Heart left ventricle (tissue), 16 donors: ENCODE data around the gene PRKN. TPM values are rescaled to one million over a fixed set of nuclear protein-coding genes. Genes with fewer than 3 reads are reported as not detected.

ENCODE experiments used
- ATAC-seq, 4 donors: fragments of 200-7000 bp; cut with Tn5 transposase; one replicate each; pipeline ENCODE4 v1.9.1; 2020 to 2022; ENCODE audit warnings: moderate library complexity in 4 of 4, mild to moderate bottlenecking in 3 of 4, moderate number of reproducible peaks in 1 of 4
- DNase-seq, 5 donors: peaks; one replicate each; pipeline ENCODE4 v3.0.0-alpha.2; 2020
- H3K27ac ChIP-seq, 12 donors: fragments of 200-600 bp; sonication (generic) in 4 of 12; one replicate each; pipeline versions ENCODE4 v1.5.0 to v1.8.0; 2016 to 2022; ENCODE audit warnings: mild to moderate bottlenecking in 2 of 12
- H3K27me3 ChIP-seq, 9 donors: fragments of 200-600 bp; sonication (generic) in 2 of 9; one replicate each; pipeline versions ENCODE4 v1.5.1 to v1.8.0; 2016 to 2022; ENCODE audit warnings: mild to moderate bottlenecking in 3 of 9
- H3K36me3 ChIP-seq, 9 donors: fragments of 200-600 bp; sonication (generic) in 2 of 9; one replicate each; pipeline versions ENCODE4 v1.5.0 to v1.8.0; 2018 to 2022; ENCODE audit warnings: mild to moderate bottlenecking in 2 of 9
- H3K4me1 ChIP-seq, 12 donors: fragments of 200-600 bp; sonication (generic) in 4 of 12; one replicate each; pipeline versions ENCODE4 v1.5.0 to v1.8.0; 2016 to 2022; ENCODE audit warnings: mild to moderate bottlenecking in 3 of 12
- H3K4me3 ChIP-seq, 12 donors: fragments of 200-600 bp; sonication (generic) in 4 of 12; one replicate each; pipeline versions ENCODE4 v1.5.0 to v1.8.0; 2017 to 2022; ENCODE audit warnings: mild to moderate bottlenecking in 9 of 12, moderate library complexity in 4 of 12
- H3K9me3 ChIP-seq, 12 donors: fragments of 200-600 bp; sonication (generic) in 4 of 12; one replicate each; pipeline versions ENCODE4 v1.5.0 to v1.8.0; 2016 to 2022; ENCODE audit warnings: mild to moderate bottlenecking in 1 of 12
- POLR2A ChIP-seq, 2 donors: fragments of 450-650 bp; IDR thresholded peaks; one replicate each; pipeline ENCODE4 v1.6.1; 2017; ENCODE audit warnings: antibody characterized with exemption in 2 of 2, mild to moderate bottlenecking in 2 of 2, moderate library complexity in 2 of 2
- WGBS, 4 donors: extraction: QIAGEN DNeasy Blood & Tissue Kit in 2 of 4; methylation state at CpG; one replicate each; pipeline versions ENCODE4 v1.1.5 to v1.1.7; 2013 to 2018; 5-methylcytosine and 5-hydroxymethylcytosine counted together
- intact Hi-C, 10 donors: fragments of 100-400 bp; cut with DNase I; formaldehyde crosslinking; loops; one replicate each; pipeline versions ENCODE4 v1.11.1 to v1.14.2; 2022
- polyA plus RNA-seq, 2 donors: library from polyadenylated mRNA; stranded (reverse); fragments of 200-250 nt; gene quantifications; one replicate each; pipeline ENCODE4 v1.2.3, GENCODE V29; 2013
- total RNA-seq, 9 donors: library from RNA; depleted of rRNA in 2 of 9; stranded (reverse); fragments of >200 nt in 2 of 9; fragmentation: NEBNext Ultra II Directional in 3 of 9; extraction: Animal tissue kit (Norgen Biotek cat#: 25700) in 3 of 9; gene quantifications; one replicate each; pipeline versions ENCODE4 v1.1.0 to v1.2.4, GENCODE V29; 2016 to 2023
- TF ChIP-seq, protein P1 (sequence below), 12 donors: fragments of 200-600 bp; sonication (generic) in 4 of 12; IDR thresholded peaks; one replicate each; pipeline versions ENCODE4 v1.5.0 to v1.8.0; 2018 to 2022; ENCODE audit warnings: antibody characterized with exemption in 12 of 12, mild to moderate bottlenecking in 5 of 12
- donor health status: ischemic (EF 13 %, LVEDD 7.1; RV severe dilation, severe dysfunction).
- donor health status: healthy with polysubstance abuse.
- donor health status: DM: no; HTN: yes; CAD: no.
- donor health status: DM: no; HTN: no; CAD: no.
- donor health status: ischemic (EF 25% LVEDD 6.9; RV normal size, moderate dysfunction).
- donor health status: ischemic (EF 25% LVEDD 5.7; RV mildly dilated, moderate dysfunction).
- donor health status: healthy.
- donor health status: DM: yes; HTN: yes; CAD: no.
- donor health status: ischemic (EF 35%, LVEDD 5.7; RV mildly dilated, moderate dysfunction).
- donor health status: nonischemic (EF 11% LVEDD 7.7; RV severe dilation, severe dysfunction).
- donor health status: DM: yes; HTN: yes; CAD: no.
- donor health status: PGD.
- donor health status: ischemic (EF 29% LVEDD 5.4; RV normal size, mild dysfunction).
- donor health status: nonischemic (EF 23%, LVEDD 6.1; RV moderate dilation, normal function).

Gene PRKN
- total and polyA plus RNA-seq, 11 donors: 3.4 to 32.5 (median 21.2) TPM

DNA sequence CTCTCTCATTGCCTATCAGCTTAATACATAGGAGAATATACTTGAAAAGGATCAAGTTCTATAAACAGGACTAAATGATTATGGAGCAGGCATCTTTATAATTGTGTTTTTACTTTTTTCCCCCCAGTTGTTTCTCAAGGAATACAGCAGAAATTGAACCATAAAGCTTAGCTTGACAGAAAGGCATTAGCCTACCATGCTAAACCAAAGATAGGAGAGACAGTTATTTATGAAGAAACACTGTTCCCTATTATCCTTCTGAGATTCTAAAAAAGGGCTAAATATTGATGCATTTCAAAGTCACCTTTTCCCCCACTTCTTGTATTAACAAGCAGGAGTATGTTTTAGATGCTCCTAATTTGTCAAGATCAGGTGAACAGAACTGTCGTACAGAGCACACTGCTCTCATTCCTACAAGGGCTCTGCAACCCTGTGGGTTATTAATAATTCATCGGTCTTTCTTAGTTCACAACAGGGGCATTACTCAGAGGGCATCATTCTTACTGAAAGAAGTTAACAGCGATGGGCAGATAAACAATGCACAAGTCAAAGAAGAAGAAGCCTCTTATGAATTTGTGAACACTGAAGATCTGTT is 38.7 kb downstream of the PRKN start:
- ATAC-seq (peak in 1 of 4 donors; percentile 43), DNase-seq (no peak)
- intact Hi-C loops: no loop called here
- no peak overlapping the region for H3K27ac ChIP-seq
- no peaks in the 10 kb centered on the region for H3K36me3 ChIP-seq
- peaks cover 0 to 4% (median 0%) of the 10 kb centered on the region in 12 donors for H3K9me3 ChIP-seq
- 74 to 88% (median 81%) methylated on average over 3 of the region's 3 CpGs for WGBS, 4 donors
- no peaks in the 10 kb centered on the region for H3K27me3 ChIP-seq
- no peak for TF ChIP-seq POLR2A (IDR thresholded peaks at IDR 0.05)
- TF ChIP-seq, protein P1, sequence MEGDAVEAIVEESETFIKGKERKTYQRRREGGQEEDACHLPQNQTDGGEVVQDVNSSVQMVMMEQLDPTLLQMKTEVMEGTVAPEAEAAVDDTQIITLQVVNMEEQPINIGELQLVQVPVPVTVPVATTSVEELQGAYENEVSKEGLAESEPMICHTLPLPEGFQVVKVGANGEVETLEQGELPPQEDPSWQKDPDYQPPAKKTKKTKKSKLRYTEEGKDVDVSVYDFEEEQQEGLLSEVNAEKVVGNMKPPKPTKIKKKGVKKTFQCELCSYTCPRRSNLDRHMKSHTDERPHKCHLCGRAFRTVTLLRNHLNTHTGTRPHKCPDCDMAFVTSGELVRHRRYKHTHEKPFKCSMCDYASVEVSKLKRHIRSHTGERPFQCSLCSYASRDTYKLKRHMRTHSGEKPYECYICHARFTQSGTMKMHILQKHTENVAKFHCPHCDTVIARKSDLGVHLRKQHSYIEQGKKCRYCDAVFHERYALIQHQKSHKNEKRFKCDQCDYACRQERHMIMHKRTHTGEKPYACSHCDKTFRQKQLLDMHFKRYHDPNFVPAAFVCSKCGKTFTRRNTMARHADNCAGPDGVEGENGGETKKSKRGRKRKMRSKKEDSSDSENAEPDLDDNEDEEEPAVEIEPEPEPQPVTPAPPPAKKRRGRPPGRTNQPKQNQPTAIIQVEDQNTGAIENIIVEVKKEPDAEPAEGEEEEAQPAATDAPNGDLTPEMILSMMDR (IDR thresholded peaks at IDR 0.05): no peak
- no peak overlapping the region for H3K4me3 ChIP-seq
- peaks cover 0 to 12% (median 3%) of the 10 kb centered on the region in 12 donors for H3K4me1 ChIP-seq

DNA sequence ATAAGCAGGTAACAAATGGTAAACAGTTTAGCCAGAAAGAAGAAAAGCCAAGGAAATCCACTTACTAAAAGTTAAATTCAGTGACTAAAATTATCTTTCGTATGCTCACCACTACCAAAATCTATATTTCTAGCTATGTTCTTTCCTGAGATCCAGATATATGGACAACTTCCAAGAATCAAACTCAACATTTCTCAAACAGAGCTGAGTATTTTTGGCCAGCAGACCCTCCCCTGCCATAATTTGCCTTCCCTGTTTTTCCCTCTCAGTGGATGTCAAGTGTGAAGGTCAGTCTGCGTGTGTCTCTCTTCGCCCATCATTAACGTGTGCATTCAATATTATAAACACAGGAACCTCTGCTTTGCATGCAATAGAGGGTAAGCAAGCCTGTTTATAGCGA is 42.0 kb downstream of the PRKN start:
- H3K36me3 ChIP-seq: no peaks in the 10 kb centered on the region
- TF ChIP-seq POLR2A (IDR thresholded peaks at IDR 0.05): no peak
- TF ChIP-seq, protein P1 (IDR thresholded peaks at IDR 0.05): no peak
- no peak overlapping the region for H3K27ac ChIP-seq
- peaks cover 0 to 33% (median 5%) of the 10 kb centered on the region in 12 donors for H3K4me1 ChIP-seq
- H3K27me3 ChIP-seq: no peaks in the 10 kb centered on the region
- DNase-seq (no peak), ATAC-seq (no peak)
- intact Hi-C loops: no loop called here
- peaks cover 0 to 8% (median 0%) of the 10 kb centered on the region in 12 donors for H3K9me3 ChIP-seq
- no peak overlapping the region for H3K4me3 ChIP-seq
- WGBS, 4 donors: 84 to 90% (median 89%) methylated on average over 5 of the region's 5 CpGs

DNA sequence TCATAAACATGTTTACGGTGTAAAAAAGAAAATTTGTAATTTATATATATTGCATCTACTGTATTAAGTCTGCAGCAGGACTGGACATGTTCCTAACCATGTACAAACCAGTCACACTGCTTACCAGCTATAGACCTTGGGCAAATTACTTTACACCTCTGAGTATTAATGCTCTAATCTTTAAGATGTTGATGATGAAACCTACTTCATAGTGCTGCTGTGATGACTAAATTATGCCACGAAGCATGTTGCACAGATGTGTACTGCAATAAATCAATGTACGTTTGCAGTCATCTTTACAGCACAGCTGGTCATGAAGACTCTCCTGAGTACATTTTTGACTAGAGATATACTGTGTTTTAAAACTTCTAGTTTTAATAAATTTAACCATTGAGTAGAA is 42.6 kb downstream of the PRKN start:
- ATAC-seq: no peak
- Histone ChIP-seq H3K4me3 (no peak overlapping the region), H3K9me3 (peaks cover 0 to 8% (median 0%) of the 10 kb centered on the region in 12 donors), H3K36me3 (no peaks in the 10 kb centered on the region), H3K27ac (no peak overlapping the region), H3K27me3 (no peaks in the 10 kb centered on the region), H3K4me1 (peaks cover 0 to 36% (median 5%) of the 10 kb centered on the region in 12 donors)
- WGBS, 4 donors: 92 to 94% (median 94%) methylated on average over 3 of the region's 3 CpGs
- no peak for DNase-seq
- intact Hi-C loops: no loop called here
- TF ChIP-seq, protein P1 (IDR thresholded peaks at IDR 0.05): no peak
- TF ChIP-seq POLR2A (IDR thresholded peaks at IDR 0.05): no peak

DNA sequence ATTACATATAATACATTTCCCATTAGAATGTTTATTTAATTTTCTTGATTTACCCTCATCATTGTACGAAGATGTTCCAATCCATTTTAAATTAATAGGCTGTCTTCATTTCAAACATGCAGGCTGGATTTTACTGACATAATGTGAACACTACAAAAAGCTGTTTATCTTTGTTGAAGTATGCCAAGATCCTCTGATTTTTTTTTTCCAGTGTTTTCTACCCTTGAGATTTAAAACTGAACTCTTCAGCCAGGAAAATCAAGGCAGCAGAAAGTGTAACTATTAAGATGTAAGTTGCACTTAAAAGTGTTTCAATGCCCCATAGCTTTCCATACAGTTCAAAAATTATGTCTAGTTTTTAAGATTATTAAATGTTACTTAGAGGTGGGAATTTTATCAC is 43.5 kb downstream of the PRKN start:
- no peak for ATAC-seq
- Histone ChIP-seq H3K27ac (peak overlapping the region in 4 of 12 donors; percentile 2 to 37 (median 20)), H3K27me3 (no peaks in the 10 kb centered on the region), H3K4me1 (peaks cover 0 to 36% (median 3%) of the 10 kb centered on the region in 12 donors), H3K9me3 (peaks cover 0 to 8% (median 0%) of the 10 kb centered on the region in 12 donors), H3K36me3 (no peaks in the 10 kb centered on the region), H3K4me3 (no peak overlapping the region)
- no peak for DNase-seq
- TF ChIP-seq, protein P1 (IDR thresholded peaks at IDR 0.05): no peak
- TF ChIP-seq POLR2A (IDR thresholded peaks at IDR 0.05): no peak
- 63 to 77% (median 70%) methylated on average over 1 of the region's 1 CpG for WGBS, 4 donors
- intact Hi-C loops: no loop called here
